MM.1S (cell line): ENCODE results near the gene CSTA.

Source experiments
- DNase-seq: peaks from one replicate; pipeline ENCODE4 v3.0.0-alpha.2; 2015
- H2AFZ ChIP-seq: fragments of 300-600 bp; sonication (generic); 2 replicates; pipeline ENCODE4 v1.6.0; 2016; ENCODE audit warnings: antibody characterized with exemption, low read length
- H3F3A ChIP-seq: fragments of 300-600 bp; sonication (generic); 2 replicates; pipeline ENCODE4 v1.6.1; 2016; ENCODE audit warnings: mild to moderate bottlenecking, antibody characterized with exemption, low read length, moderate library complexity, mixed read lengths; ENCODE audit not compliant: insufficient read depth
- H3K27ac ChIP-seq: fragments of 300-600 bp; sonication (generic); 2 replicates; pipeline ENCODE4 v1.5.1; 2016; ENCODE audit warnings: mild to moderate bottlenecking, low read length
- H3K27me3 ChIP-seq: fragments of 300-600 bp; sonication (generic); replicated peaks from 2 replicates; pipeline ENCODE4 v1.6.0; 2016; ENCODE audit warnings: low read length; ENCODE audit not compliant: insufficient read depth
- H3K36me3 ChIP-seq: fragments of 300-600 bp; sonication (generic); replicated peaks from 2 replicates; pipeline ENCODE4 v1.6.1; 2016; ENCODE audit warnings: mild to moderate bottlenecking, low read length, mixed read lengths; ENCODE audit not compliant: insufficient read depth
- H3K4me1 ChIP-seq: fragments of 300-600 bp; sonication (generic); 2 replicates; pipeline ENCODE4 v1.6.1; 2016; ENCODE audit warnings: low read length, mixed read lengths
- H3K4me2 ChIP-seq: fragments of 300-600 bp; sonication (generic); 2 replicates; pipeline ENCODE4 v1.6.0; 2016; ENCODE audit warnings: low read depth, low read length
- H3K4me3 ChIP-seq: fragments of 300-600 bp; sonication (generic); 2 replicates; pipeline ENCODE4 v1.5.1; 2016; ENCODE audit warnings: low read length, mixed read lengths
- H3K79me2 ChIP-seq: fragments of 300-600 bp; sonication (generic); 2 replicates; pipeline ENCODE4 v1.6.1; 2016; ENCODE audit warnings: mixed run types, low read length, mixed read lengths
- H3K9ac ChIP-seq: fragments of 300-600 bp; sonication (generic); 2 replicates; pipeline ENCODE4 v1.6.1; 2016; ENCODE audit warnings: low read length, mixed read lengths
- H3K9me2 ChIP-seq: fragments of 300-600 bp; sonication (generic); replicated peaks from 2 replicates; pipeline ENCODE4 v1.6.1; 2016; ENCODE audit warnings: mild to moderate bottlenecking, low read length, mixed read lengths; ENCODE audit not compliant: insufficient read depth
- H3K9me3 ChIP-seq: fragments of 300-600 bp; sonication (generic); replicated peaks from 2 replicates; pipeline ENCODE4 v1.6.1; 2016; ENCODE audit warnings: mild to moderate bottlenecking, low read length, mixed read lengths; ENCODE audit not compliant: insufficient read depth
- H4K20me1 ChIP-seq: fragments of 300-600 bp; sonication (generic); 2 replicates; pipeline ENCODE4 v1.6.1; 2016; ENCODE audit warnings: mild to moderate bottlenecking, low read length, moderate library complexity, mixed read lengths; ENCODE audit not compliant: insufficient read depth
- CTCF ChIP-seq: fragments of 300-600 bp; sonication (generic); IDR thresholded peaks from 2 replicates; pipeline ENCODE4 v1.5.1; 2016; ENCODE audit warnings: antibody characterized with exemption, low read length, mixed read lengths
- EZH2 ChIP-seq: fragments of 300-600 bp; sonication (generic); optimal IDR thresholded peaks from 2 replicates; pipeline ENCODE3; 2017; ENCODE audit warnings: low read depth, mild to moderate bottlenecking, antibody characterized with exemption, low read length, mixed read lengths
- EZH2phosphoT487 ChIP-seq: fragments of 300-600 bp; sonication (generic); IDR thresholded peaks from 2 replicates; pipeline ENCODE4 v1.6.1; 2018; ENCODE audit warnings: antibody characterized with exemption, low read length

CSTA gene

GRCh38 chr3:122382888-122383666 lies 58.0 kb downstream of the CSTA start, which contains the start of gene MIX23:
TSS of gene MIX23 (minus strand) at chr3:122383231. CDS start at chr3:122383224, 7 bp downstream.
- TF ChIP-seq EZH2phosphoT487 = no peak
- TF ChIP-seq EZH2 = no peak
- TF ChIP-seq CTCF = no peak
- Histone ChIP-seq H3K79me2 (peaks cover 62% of the 10 kb centered on the region), H3K4me1 (peaks cover 7% of the 10 kb centered on the region; the same call in 1 of the 2 replicates)

GRCh38 chr3:122383771-122384697 lies 59.0 kb downstream of the CSTA start, which contains the start of gene FAM162A:
TSS of gene FAM162A (plus strand) at chr3:122384182. CDS start at chr3:122384266, 84 bp downstream.
- peak within 1 kb of the TSS; percentile 51; the same call in 1 of the 2 replicates for H3K27ac ChIP-seq
- peak within 1 kb of the TSS; percentile 87 for H3K4me3 ChIP-seq
- TF ChIP-seq EZH2 (no peak), CTCF (peak; percentile 67)
- no peaks in the 10 kb centered on the region for H3K9me2 ChIP-seq
- H3K4me2 ChIP-seq = peak within 1 kb of the TSS; percentile 95
- H3K4me1 ChIP-seq = peaks cover 7% of the 10 kb centered on the region; the same call in 1 of the 2 replicates
- peak within 1 kb of the TSS; percentile 68 for H3K9ac ChIP-seq
- no peaks in the 10 kb centered on the region for H3K27me3 ChIP-seq
- no peaks in the 10 kb centered on the region for H3K9me3 ChIP-seq
- H4K20me1 ChIP-seq = no peaks in the 10 kb centered on the region
- peaks cover 53% of the 10 kb centered on the region for H3K79me2 ChIP-seq
- H3F3A ChIP-seq = peaks cover 5% of the 10 kb centered on the region
- DNase-seq = peak; percentile 97
- peak within 1 kb of the TSS; percentile 93 for H2AFZ ChIP-seq
- H3K36me3 ChIP-seq = no peaks in the 10 kb centered on the region

More at GRCh38 chr3:122382888-122383666, 58.0 kb downstream of the CSTA start, which contains the start of gene MIX23:
- Histone ChIP-seq H3K36me3 (no peaks in the 10 kb centered on the region), H4K20me1 (no peaks in the 10 kb centered on the region), H2AFZ (peak within 1 kb of the TSS; percentile 93), H3K4me3 (peak within 1 kb of the TSS; percentile 87), H3K9me2 (no peaks in the 10 kb centered on the region), H3K27me3 (no peaks in the 10 kb centered on the region), H3K9me3 (no peaks in the 10 kb centered on the region), H3K9ac (peak within 1 kb of the TSS; percentile 68), H3F3A (peaks cover 5% of the 10 kb centered on the region), H3K27ac (peak within 1 kb of the TSS; percentile 51; the same call in 1 of the 2 replicates), H3K4me2 (peak within 1 kb of the TSS; percentile 95)
- peak; percentile 88 for DNase-seq

GRCh38 chr3:122387709-122388108 lies 62.7 kb downstream of the CSTA start:
- Histone ChIP-seq H3K36me3 (no peaks in the 10 kb centered on the region), H3K79me2 (peaks cover 24% of the 10 kb centered on the region), H3K27ac (no peak overlapping the region), H3K4me2 (no peak overlapping the region), H3K9me2 (no peaks in the 10 kb centered on the region), H3F3A (peaks cover 5% of the 10 kb centered on the region), H3K9ac (no peak overlapping the region), H3K27me3 (no peaks in the 10 kb centered on the region), H3K4me3 (no peak overlapping the region), H3K4me1 (no peaks in the 10 kb centered on the region), H3K9me3 (no peaks in the 10 kb centered on the region), H4K20me1 (no peaks in the 10 kb centered on the region), H2AFZ (no peak overlapping the region)
- DNase-seq = no peak
- TF ChIP-seq EZH2phosphoT487 = no peak
- no peak for TF ChIP-seq EZH2
- TF ChIP-seq CTCF = no peak
